Neuronal stem cell (in vitro differentiated cells): ENCODE results near the gene PSORS1C2.

Experiments used
- DNase-seq: peaks from one replicate; pipeline ENCODE4 v3.0.0-alpha.2; 2013; ENCODE audit warnings: low spot score
- H2AFZ ChIP-seq: one replicate; pipeline ENCODE4 v1.6.1; 2013; ENCODE audit warnings: mild to moderate bottlenecking, low read length, inconsistent platforms
- H2AK5ac ChIP-seq: 2 replicates; pipeline ENCODE4 v1.6.1; 2013; ENCODE audit warnings: low read depth, mild to moderate bottlenecking, inconsistent platforms, low read length, moderate library complexity, mixed read lengths
- H2BK120ac ChIP-seq: 2 replicates; pipeline ENCODE4 v1.6.1; 2013; ENCODE audit warnings: low read depth, mild to moderate bottlenecking, inconsistent platforms, low read length, moderate library complexity, mixed read lengths
- H2BK12ac ChIP-seq: one replicate; pipeline ENCODE4 v1.6.1; 2013; ENCODE audit warnings: low read length, inconsistent platforms
- H2BK15ac ChIP-seq: 2 replicates; pipeline ENCODE4 v1.6.1; 2013; ENCODE audit warnings: mild to moderate bottlenecking, low read length, inconsistent platforms, mixed read lengths
- H2BK5ac ChIP-seq: one replicate; pipeline ENCODE4 v1.6.1; 2013; ENCODE audit warnings: inconsistent platforms, mild to moderate bottlenecking, low read length, moderate library complexity
- H3K14ac ChIP-seq: one replicate; pipeline ENCODE4 v1.6.1; 2013; ENCODE audit warnings: low read length, inconsistent platforms
- H3K18ac ChIP-seq: 2 replicates; pipeline ENCODE4 v1.6.1; 2013; ENCODE audit warnings: low read length, inconsistent platforms
- H3K23ac ChIP-seq: 2 replicates; pipeline ENCODE4 v1.6.1; 2013; ENCODE audit warnings: low read depth, mild to moderate bottlenecking, mixed read lengths, low read length, inconsistent platforms; ENCODE audit not compliant: poor library complexity
- H3K27ac ChIP-seq: replicated peaks from 3 replicates; pipeline ENCODE4 v1.5.1; 2013; ENCODE audit warnings: low read length, inconsistent platforms
- H3K27me3 ChIP-seq, 3 experiments: 2 replicates each; pipeline ENCODE4 v1.6.1; 2013; ENCODE audit warnings: low read length in 3 of 3, mild to moderate bottlenecking in 2 of 3, inconsistent platforms in 1 of 3, low read depth in 1 of 3, mixed read lengths in 1 of 3, moderate library complexity in 1 of 3; ENCODE audit not compliant: control insufficient read depth in 3 of 3, insufficient read depth in 3 of 3
- H3K36me3 ChIP-seq, 2 donors: replicated peaks in 1 of 2; 2 replicates each; pipeline ENCODE4 v1.6.1; 2013; ENCODE audit warnings: low read length in 2 of 2; ENCODE audit not compliant: control insufficient read depth in 2 of 2, insufficient read depth in 2 of 2
- H3K4ac ChIP-seq: 2 replicates; pipeline ENCODE4 v1.6.1; 2013; ENCODE audit warnings: inconsistent platforms, mild to moderate bottlenecking, low read length, moderate library complexity
- H3K4me1 ChIP-seq, 2 donors: 1 replicate in 1 of 2; 2 replicates in 1 of 2; pipeline ENCODE4 v1.6.1; 2013; ENCODE audit warnings: low read length in 2 of 2, low read depth in 1 of 2; ENCODE audit not compliant: control insufficient read depth in 2 of 2, insufficient read depth in 1 of 2
- H3K4me2 ChIP-seq: one replicate; pipeline ENCODE4 v1.6.1; 2013; ENCODE audit warnings: mild to moderate bottlenecking, low read length, inconsistent platforms; ENCODE audit not compliant: insufficient read depth, poor library complexity, severe bottlenecking
- H3K4me3 ChIP-seq, 2 donors: 2 replicates each; pipeline ENCODE4 v1.5.1; 2013; ENCODE audit warnings: low read length in 2 of 2, mild to moderate bottlenecking in 2 of 2, inconsistent platforms in 1 of 2, moderate library complexity in 1 of 2
- H3K79me1 ChIP-seq: one replicate; pipeline ENCODE4 v1.6.1; 2013; ENCODE audit warnings: low read depth, mild to moderate bottlenecking, inconsistent platforms, low read length, moderate library complexity
- H3K9ac ChIP-seq: one replicate; pipeline ENCODE4 v1.6.1; 2013; ENCODE audit warnings: mild to moderate bottlenecking, low read depth, low read length, inconsistent platforms; ENCODE audit not compliant: poor library complexity
- H3K9me3 ChIP-seq, 2 donors: replicated peaks in 1 of 2; 2 replicates each; pipeline versions ENCODE3 to v1.6.1; 2013; ENCODE audit warnings: low read length in 2 of 2, mild to moderate bottlenecking in 2 of 2, inconsistent platforms in 1 of 2, low read depth in 1 of 2, mixed read lengths in 1 of 2, moderate library complexity in 1 of 2; ENCODE audit not compliant: control insufficient read depth in 2 of 2, insufficient read depth in 1 of 2
- H4K8ac ChIP-seq: one replicate; pipeline ENCODE4 v1.6.1; 2013; ENCODE audit warnings: low read depth, mild to moderate bottlenecking, inconsistent platforms, low read length, moderate library complexity
- H4K91ac ChIP-seq: one replicate; pipeline ENCODE4 v1.6.1; 2013; ENCODE audit warnings: low read length, low read depth, mild to moderate bottlenecking, inconsistent platforms; ENCODE audit not compliant: poor library complexity
- WGBS, 2 donors: extraction: QIAGEN DNeasy Blood & Tissue Kit; methylation state at CpG; one replicate each; pipeline ENCODE4 v1.1.7; 2013; ENCODE audit warnings: missing lambda C conversion rate in 2 of 2, mixed read lengths in 1 of 2; ENCODE audit not compliant: insufficient read length in 2 of 2, insufficient replicate concordance in 1 of 2; ENCODE audit errors: extremely low coverage in 2 of 2; 5-methylcytosine and 5-hydroxymethylcytosine counted together

Gene PSORS1C2

GRCh38 chr6:31173406-31173805, 34.5 kb upstream of the PSORS1C2 start:
- H3K23ac ChIP-seq: peak overlapping the region; percentile 9
- no peak overlapping the region for H4K91ac ChIP-seq
- no peak overlapping the region for H3K4ac ChIP-seq
- no peak overlapping the region for H2BK120ac ChIP-seq
- H3K9ac ChIP-seq: no peak overlapping the region
- H3K79me1 ChIP-seq: no peaks in the 10 kb centered on the region
- peaks cover 0 to 5% (median 2%) of the 10 kb centered on the region in 3 experiments for H3K27me3 ChIP-seq
- DNase-seq: no peak
- H2BK12ac ChIP-seq: no peak overlapping the region
- no peak overlapping the region for H3K4me2 ChIP-seq
- no peaks in the 10 kb centered on the region for H3K36me3 ChIP-seq
- no peak overlapping the region for H2AK5ac ChIP-seq
- peak overlapping the region; percentile 84 for H3K18ac ChIP-seq
- H2BK5ac ChIP-seq: no peak overlapping the region
- H3K27ac ChIP-seq: no peak overlapping the region
- H2BK15ac ChIP-seq: no peak overlapping the region
- WGBS, 2 donors: no CpG with 5 or more reads among the region's 3 CpGs
- no peak overlapping the region for H3K4me3 ChIP-seq
- no peak overlapping the region for H4K8ac ChIP-seq
- no peak overlapping the region for H2AFZ ChIP-seq
- H3K9me3 ChIP-seq: no peaks in the 10 kb centered on the region
- H3K14ac ChIP-seq: no peak overlapping the region
- H3K4me1 ChIP-seq: peaks cover 10 to 12% of the 10 kb centered on the region in 2 donors

DNA sequence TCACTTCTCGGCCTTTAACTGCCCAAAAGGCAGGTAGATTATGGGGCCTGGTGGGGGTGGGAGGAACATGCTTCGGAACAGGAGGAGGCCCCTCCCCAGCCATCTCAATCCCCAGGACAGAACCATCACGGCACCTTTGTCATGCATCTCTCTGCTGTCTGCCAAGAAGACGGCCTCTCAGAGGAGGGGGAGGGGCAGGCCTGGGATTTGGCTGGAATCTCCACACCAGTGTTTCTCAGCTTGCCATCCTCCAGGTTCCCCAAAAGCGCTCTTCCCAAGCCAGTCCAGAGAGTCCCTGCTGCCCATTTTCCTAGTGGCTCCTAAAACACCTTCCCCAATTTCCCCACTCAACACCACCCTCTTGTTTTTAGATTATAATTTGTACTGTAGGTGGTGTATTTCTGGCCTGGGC, 34.1 kb upstream of the PSORS1C2 start:
- Histone ChIP-seq H2AFZ (peak overlapping the region; percentile 89), H3K4me2 (no peak overlapping the region), H4K8ac (no peak overlapping the region), H3K4ac (no peak overlapping the region), H3K4me1 (peaks cover 10 to 12% of the 10 kb centered on the region in 2 donors), H3K36me3 (no peaks in the 10 kb centered on the region), H4K91ac (no peak overlapping the region), H2BK5ac (no peak overlapping the region), H3K23ac (no peak overlapping the region), H3K4me3 (no peak overlapping the region), H3K27ac (no peak overlapping the region), H2AK5ac (no peak overlapping the region), H2BK12ac (no peak overlapping the region), H3K9me3 (no peaks in the 10 kb centered on the region), H3K79me1 (no peaks in the 10 kb centered on the region), H3K14ac (no peak overlapping the region), H2BK120ac (no peak overlapping the region), H2BK15ac (no peak overlapping the region), H3K9ac (no peak overlapping the region), H3K18ac (peak overlapping the region; percentile 84), H3K27me3 (peaks cover 0 to 5% (median 2%) of the 10 kb centered on the region in 3 experiments)
- no CpG with 5 or more reads among the region's 5 CpGs for WGBS, 2 donors
- DNase-seq: no peak

DNA sequence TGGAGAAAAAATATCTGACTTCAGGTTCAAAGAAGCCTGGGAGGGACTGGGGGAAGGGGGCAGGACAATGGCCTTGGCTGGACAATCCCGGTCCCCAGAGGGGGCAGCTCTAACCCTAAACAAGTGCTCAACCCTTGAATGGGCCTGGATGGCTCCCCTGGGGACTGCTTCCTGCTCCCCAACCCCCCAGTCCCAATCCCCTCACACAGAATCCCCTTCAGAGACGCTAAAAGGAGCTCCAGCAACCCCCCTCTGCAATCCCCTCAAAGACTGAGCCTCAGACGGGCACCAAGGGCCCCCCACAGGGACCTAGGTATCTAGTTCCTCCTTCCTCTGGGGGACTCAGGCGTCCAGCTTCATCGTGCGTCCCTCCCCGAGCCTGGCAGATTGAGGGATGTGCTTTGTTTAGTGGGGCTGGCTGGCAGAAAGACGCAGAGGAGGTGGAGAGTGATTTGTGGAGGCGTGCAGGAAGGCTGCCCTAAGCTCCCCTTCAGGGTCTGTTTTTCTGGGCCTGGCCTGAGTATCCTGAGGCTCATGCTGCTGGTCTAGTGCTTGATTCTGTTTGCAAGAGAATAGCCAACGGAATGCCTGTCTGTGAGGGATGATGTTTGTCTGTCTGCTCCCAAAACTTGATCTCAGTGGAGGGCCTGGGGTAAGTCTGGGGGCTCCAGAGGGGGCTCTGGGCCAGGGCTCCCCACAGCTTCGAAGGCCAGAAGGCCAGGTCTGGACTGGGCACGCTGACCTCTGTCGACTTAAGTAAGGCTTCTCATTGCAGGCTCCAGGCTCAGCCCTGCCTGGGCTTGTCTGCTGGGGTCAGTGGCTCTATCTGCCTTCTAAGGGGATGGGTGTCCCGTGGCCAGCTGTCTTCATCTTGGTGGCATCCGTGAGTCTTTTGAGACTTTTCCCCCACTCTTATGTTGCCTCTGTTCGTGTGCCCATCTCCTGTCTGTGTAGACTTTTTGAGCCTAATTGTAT, 33.4 kb upstream of the PSORS1C2 start:
- Histone ChIP-seq H2BK5ac (peak overlapping the region; percentile 30), H3K18ac (peak overlapping the region; percentile 90), H3K4me1 (peaks cover 10 to 12% of the 10 kb centered on the region in 2 donors), H2BK15ac (peak overlapping the region; percentile 59), H3K9me3 (no peaks in the 10 kb centered on the region), H3K36me3 (no peaks in the 10 kb centered on the region), H4K91ac (no peak overlapping the region), H3K14ac (no peak overlapping the region), H3K4me3 (no peak overlapping the region), H3K79me1 (no peaks in the 10 kb centered on the region), H3K4ac (no peak overlapping the region), H3K27me3 (peaks cover 0 to 5% (median 2%) of the 10 kb centered on the region in 3 experiments), H4K8ac (no peak overlapping the region), H3K23ac (no peak overlapping the region), H2BK12ac (no peak overlapping the region), H2BK120ac (no peak overlapping the region), H3K27ac (peak overlapping the region; percentile 10), H2AK5ac (peak overlapping the region; percentile 73), H3K9ac (no peak overlapping the region), H2AFZ (peak overlapping the region; percentile 89), H3K4me2 (no peak overlapping the region)
- no peak for DNase-seq
- WGBS, 2 donors: no CpG with 5 or more reads among the region's 16 CpGs

GRCh38 chr6:31170987-31171671, 32.3 kb upstream of the PSORS1C2 start:
- Histone ChIP-seq H3K79me1 (no peaks in the 10 kb centered on the region), H3K18ac (no peak overlapping the region), H2BK15ac (peak overlapping the region; percentile 56), H3K27ac (no peak overlapping the region), H4K91ac (no peak overlapping the region), H3K4me1 (peaks cover 10 to 12% of the 10 kb centered on the region in 2 donors), H3K9me3 (no peaks in the 10 kb centered on the region), H3K4me2 (no peak overlapping the region), H3K4ac (no peak overlapping the region), H3K14ac (no peak overlapping the region), H2AFZ (no peak overlapping the region), H3K27me3 (peaks cover 0 to 5% (median 2%) of the 10 kb centered on the region in 3 experiments), H3K23ac (no peak overlapping the region), H3K9ac (no peak overlapping the region), H2BK5ac (no peak overlapping the region), H3K4me3 (no peak overlapping the region), H2BK120ac (no peak overlapping the region), H2AK5ac (peak overlapping the region; percentile 62), H3K36me3 (no peaks in the 10 kb centered on the region), H4K8ac (no peak overlapping the region), H2BK12ac (no peak overlapping the region)
- no peak for DNase-seq
- WGBS, 2 donors: no CpG with 5 or more reads among the region's 10 CpGs
